ENCODE results near the gene POP7.

POP7 gene

DNA sequence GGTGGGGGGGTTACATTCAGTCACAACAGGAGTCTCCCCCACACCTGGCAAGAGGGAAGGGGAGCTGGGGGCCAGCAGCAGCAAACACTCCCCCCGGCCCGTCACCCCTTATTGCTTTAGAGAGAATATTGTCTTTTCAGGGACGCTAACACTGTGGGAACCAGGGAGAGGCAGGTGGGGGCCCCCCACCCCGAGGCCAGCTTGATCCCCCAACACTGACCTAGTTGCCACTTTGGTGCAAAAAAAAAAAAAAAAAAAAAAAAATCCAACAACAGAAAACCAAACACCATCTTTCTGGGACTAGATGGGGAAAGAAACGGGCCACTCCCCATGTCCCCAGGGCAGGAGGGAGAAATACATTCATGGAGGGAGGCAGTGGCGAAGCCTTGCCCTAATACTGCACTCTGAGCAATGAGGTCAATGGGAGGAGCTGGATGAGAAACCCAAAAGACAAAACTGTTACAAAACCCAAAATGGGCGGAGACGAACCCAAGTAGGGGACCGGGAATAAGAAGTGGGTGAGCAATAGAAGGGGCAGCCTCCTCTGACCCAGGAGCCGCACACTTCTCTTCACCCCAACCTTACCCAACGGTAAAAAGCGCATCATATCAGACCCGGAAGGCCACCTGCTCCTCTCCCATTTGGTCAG is 25.9 kb upstream of the POP7 start:
- in situ Hi-C loops (cut with MboI; ENCODE audit: low sequenced_read_pairs, unreplicated experiment) = no loop called here
- peak; percentile 20 for DNase-seq (ENCODE audit: low spot score)
- TF ChIP-seq, protein P1, sequence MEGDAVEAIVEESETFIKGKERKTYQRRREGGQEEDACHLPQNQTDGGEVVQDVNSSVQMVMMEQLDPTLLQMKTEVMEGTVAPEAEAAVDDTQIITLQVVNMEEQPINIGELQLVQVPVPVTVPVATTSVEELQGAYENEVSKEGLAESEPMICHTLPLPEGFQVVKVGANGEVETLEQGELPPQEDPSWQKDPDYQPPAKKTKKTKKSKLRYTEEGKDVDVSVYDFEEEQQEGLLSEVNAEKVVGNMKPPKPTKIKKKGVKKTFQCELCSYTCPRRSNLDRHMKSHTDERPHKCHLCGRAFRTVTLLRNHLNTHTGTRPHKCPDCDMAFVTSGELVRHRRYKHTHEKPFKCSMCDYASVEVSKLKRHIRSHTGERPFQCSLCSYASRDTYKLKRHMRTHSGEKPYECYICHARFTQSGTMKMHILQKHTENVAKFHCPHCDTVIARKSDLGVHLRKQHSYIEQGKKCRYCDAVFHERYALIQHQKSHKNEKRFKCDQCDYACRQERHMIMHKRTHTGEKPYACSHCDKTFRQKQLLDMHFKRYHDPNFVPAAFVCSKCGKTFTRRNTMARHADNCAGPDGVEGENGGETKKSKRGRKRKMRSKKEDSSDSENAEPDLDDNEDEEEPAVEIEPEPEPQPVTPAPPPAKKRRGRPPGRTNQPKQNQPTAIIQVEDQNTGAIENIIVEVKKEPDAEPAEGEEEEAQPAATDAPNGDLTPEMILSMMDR (IDR thresholded peaks at IDR 0.05; ENCODE audit: borderline replicate concordance, control extremely low read depth, extremely low read depth, insufficient read depth, missing control alignments) = no peak

DNA sequence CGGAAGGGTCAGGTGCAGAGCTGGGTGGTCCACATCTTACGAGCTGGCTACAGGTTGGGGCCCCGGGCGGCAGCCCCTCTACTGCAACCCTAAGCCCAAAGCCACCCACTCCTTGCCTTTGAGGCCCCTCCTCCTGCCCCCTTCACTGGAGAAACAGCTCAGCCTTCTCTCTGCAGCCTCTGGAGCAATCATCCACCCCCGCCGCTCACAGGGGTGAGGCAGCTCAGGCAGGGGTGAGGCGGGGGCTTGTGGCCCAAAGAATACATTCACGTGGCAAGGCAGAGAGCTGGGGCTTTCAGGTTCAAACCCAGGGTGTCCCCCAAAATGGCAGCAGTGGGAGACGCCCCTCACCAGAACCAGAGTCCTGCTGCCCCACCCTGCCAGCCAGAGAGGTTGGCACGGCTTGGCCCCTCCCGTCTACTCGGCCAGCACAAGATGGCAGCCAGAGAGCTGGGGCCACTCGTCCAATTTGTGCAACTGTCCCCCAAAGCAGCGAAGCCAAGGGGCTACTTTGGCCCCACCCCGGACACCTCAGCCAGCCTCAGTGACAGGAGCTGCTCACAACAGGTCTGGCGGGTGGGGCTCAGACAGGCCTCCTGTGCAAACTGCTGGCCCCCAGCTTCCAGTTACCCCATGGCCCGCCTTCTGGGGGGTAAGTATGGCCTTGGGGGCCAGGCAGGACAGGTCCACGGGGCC is 25.2 kb upstream of the POP7 start:
- in situ Hi-C loops (cut with MboI; ENCODE audit: low sequenced_read_pairs, unreplicated experiment) = no loop called here
- DNase-seq (ENCODE audit: low spot score) = peak; percentile 32
- TF ChIP-seq, protein P1 (IDR thresholded peaks at IDR 0.05; ENCODE audit: borderline replicate concordance, control extremely low read depth, extremely low read depth, insufficient read depth, missing control alignments) = no peak

DNA sequence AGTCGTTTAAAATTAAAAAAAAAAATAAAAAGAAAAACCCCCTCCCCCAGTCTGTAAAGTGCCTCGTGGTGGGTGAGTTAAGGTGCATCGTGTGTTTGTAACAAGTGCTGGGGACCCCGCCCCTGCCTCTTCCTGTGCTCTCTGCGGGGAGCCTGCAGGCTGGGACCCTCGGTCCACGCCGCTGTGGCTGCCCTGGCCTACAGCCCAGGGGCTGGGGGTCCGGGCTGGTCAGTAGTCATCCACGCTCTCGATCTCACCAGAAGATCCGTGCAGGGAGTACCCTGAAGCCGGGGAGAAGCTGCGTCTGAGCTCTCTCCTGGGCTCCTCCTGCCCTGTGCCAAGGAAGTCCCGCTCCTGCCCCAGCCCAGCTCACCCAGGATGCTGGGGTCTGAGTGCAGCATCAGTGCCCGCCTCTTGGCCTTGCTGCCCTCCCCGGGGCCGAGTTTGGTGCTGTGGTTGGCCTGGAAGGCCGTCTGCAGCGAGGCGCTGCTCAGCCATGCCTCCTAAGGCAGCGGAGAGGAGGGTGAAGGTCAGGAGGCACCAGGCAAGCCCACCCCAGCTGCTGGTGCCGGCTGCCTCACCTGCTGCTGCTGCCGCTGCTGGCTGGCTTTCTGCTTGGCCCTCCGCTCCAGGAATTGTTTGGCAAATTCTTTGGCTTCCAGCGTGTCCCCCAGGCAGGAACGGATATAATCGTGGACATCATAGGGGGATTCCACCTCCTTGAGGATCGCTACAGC is 24.3 kb upstream of the POP7 start:
- TF ChIP-seq, protein P1 (IDR thresholded peaks at IDR 0.05; ENCODE audit: borderline replicate concordance, control extremely low read depth, extremely low read depth, insufficient read depth, missing control alignments) = no peak
- in situ Hi-C loops (cut with MboI; ENCODE audit: low sequenced_read_pairs, unreplicated experiment) = no loop called here
- DNase-seq (ENCODE audit: low spot score) = peak; percentile 24

DNA sequence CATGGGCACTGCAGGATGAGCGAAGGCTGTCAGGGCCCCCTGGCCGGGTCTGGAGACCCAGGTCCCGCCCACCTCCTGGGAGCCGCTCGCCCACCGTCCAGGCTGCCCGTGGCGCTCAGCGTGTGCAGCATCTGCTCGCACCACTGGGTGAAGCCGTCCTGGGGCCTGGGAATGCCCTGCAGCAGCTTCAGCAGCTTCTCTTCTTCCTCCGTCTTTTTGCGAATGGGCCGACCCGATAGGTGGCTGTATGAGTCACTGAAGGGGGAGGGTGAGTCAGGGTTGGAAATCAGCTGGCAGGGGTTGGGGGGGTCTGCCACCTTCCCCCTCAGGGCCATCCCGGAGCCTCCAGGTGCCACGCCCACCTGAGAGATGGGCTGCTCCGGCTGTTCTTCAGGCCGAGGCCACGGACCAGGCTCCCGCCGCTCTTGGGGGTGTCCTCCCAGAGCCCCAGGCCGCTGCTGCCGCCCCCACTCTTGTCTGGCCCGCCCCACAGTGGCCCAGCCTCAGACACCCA is 23.6 kb upstream of the POP7 start:
- in situ Hi-C loops (cut with MboI; ENCODE audit: low sequenced_read_pairs, unreplicated experiment) = no loop called here
- TF ChIP-seq, protein P1 (IDR thresholded peaks at IDR 0.05; ENCODE audit: borderline replicate concordance, control extremely low read depth, extremely low read depth, insufficient read depth, missing control alignments) = no peak
- peak; percentile 28 for DNase-seq (ENCODE audit: low spot score)

DNA sequence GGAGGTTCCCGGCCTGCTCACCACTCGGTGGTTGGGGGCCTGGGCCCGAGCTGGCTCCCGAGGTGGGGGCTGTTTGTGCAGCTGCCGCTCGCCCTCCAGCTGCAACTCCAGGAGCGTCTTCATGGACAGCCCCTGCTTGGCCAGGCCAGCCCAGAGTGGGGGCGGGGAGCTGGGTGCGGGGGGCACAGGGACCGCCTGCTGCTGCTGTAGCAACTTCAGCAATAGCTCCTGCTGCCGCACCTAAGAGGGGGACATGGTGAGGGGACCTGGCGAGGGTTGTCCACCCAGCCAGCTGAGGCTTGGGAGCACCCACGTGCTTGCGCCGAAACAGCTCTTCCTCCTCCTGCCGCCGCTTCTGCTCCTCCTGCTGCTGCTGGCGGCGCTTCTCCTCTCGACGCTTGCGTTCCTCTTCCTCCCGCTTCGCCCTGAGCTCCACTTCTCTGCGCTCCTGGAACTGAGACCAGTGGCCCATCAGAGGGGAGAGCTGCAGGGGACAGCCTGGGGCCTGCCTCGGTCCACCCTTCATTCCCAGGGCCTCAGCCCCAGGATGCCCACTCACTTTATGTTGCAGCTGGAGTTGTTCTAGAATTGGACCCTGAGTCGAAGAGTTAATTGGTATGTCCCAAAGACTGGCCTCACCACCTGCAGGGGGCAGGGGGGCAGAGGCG is 22.8 kb upstream of the POP7 start:
- peak; percentile 25 for DNase-seq (ENCODE audit: low spot score)
- in situ Hi-C loops (cut with MboI; ENCODE audit: low sequenced_read_pairs, unreplicated experiment) = no loop called here
- TF ChIP-seq, protein P1 (IDR thresholded peaks at IDR 0.05; ENCODE audit: borderline replicate concordance, control extremely low read depth, extremely low read depth, insufficient read depth, missing control alignments) = no peak
